IMR-90 (cell line): ENCODE data around the gene PLAAT2. TPM values are rescaled to one million over a fixed set of nuclear protein-coding genes. Genes with fewer than 3 reads are reported as not detected.

Experiments used
- ATAC-seq: fragments of 200-7000 bp; cut with Tn5 transposase; 2 replicates; pipeline ENCODE4 v1.9.1; 2020; ENCODE audit warnings: low read depth, mild to moderate bottlenecking, moderate library complexity
- BruUV-seq: library from RNA; stranded (reverse); fragments of 400-500 nt; replicated peaks from 2 replicates; lab custom pipeline; 2021; lab: Mats Ljungman, UMichigan
- CTCF ChIA-PET: fragments of 300-600 bp; formaldehyde crosslinking; extraction: SDS; loops from one replicate; lab custom pipeline; 2021; ENCODE audit warnings: antibody characterized with exemption; lab: Yijun Ruan, JAX
- POLR2A ChIA-PET: fragments of 300-600 bp; sonication (Branson Sonifier 250); formaldehyde crosslinking; loops from one replicate; lab custom pipeline; 2022; ENCODE audit warnings: antibody characterized with exemption; ENCODE audit not compliant: unreplicated experiment; lab: Charles Lee
- DNase-seq: peaks from one replicate; pipeline ENCODE4 v3.0.0; 2013
- H2AFZ ChIP-seq: replicated peaks from 2 replicates; pipeline ENCODE3; 2013; ENCODE audit warnings: low read length, mild to moderate bottlenecking; ENCODE audit not compliant: poor library complexity
- H2AK5ac ChIP-seq: 2 replicates; pipeline ENCODE4 v1.6.1; 2013; ENCODE audit warnings: low read depth, low read length, inconsistent platforms
- H2AK9ac ChIP-seq: replicated peaks from 2 replicates; pipeline ENCODE3; 2013; ENCODE audit warnings: mild to moderate bottlenecking, low read depth, low read length, moderate library complexity; ENCODE audit not compliant: poor library complexity
- H2BK120ac ChIP-seq: 2 replicates; pipeline ENCODE4 v1.6.1; 2013; ENCODE audit warnings: low read depth, low read length, inconsistent platforms
- H2BK15ac ChIP-seq: 3 replicates; pipeline ENCODE4 v1.6.1; 2013; ENCODE audit warnings: low read depth, low read length, inconsistent platforms
- H2BK20ac ChIP-seq: 2 replicates; pipeline ENCODE4 v1.6.1; 2013; ENCODE audit warnings: low read depth, mild to moderate bottlenecking, inconsistent platforms, low read length, moderate library complexity
- H2BK5ac ChIP-seq: 2 replicates; pipeline ENCODE4 v1.6.1; 2013; ENCODE audit warnings: mild to moderate bottlenecking, low read depth, low read length, inconsistent platforms; ENCODE audit not compliant: poor library complexity, severe bottlenecking
- H3K14ac ChIP-seq: replicated peaks from 2 replicates; pipeline ENCODE4 v1.6.1; 2013; ENCODE audit warnings: low read depth, low read length, inconsistent platforms
- H3K18ac ChIP-seq: 2 replicates; pipeline ENCODE4 v1.6.1; 2013; ENCODE audit warnings: low read depth, low read length, control low read depth
- H3K23ac ChIP-seq: 2 replicates; pipeline ENCODE4 v1.6.1; 2013; ENCODE audit warnings: low read depth, low read length, inconsistent platforms
- H3K27ac ChIP-seq: 2 replicates; pipeline ENCODE4 v1.5.1; 2013; ENCODE audit warnings: mild to moderate bottlenecking, control low read depth, low read length; ENCODE audit not compliant: insufficient read depth
- H3K27me3 ChIP-seq: 2 replicates; pipeline ENCODE4 v1.6.1; 2013; ENCODE audit warnings: low read length; ENCODE audit not compliant: control insufficient read depth, insufficient read depth
- H3K36me3 ChIP-seq: 2 replicates; pipeline ENCODE4 v1.6.1; 2013; ENCODE audit warnings: low read length, mixed read lengths; ENCODE audit not compliant: control insufficient read depth, insufficient read depth
- H3K4ac ChIP-seq: 2 replicates; pipeline ENCODE4 v1.6.1; 2013; ENCODE audit warnings: low read depth, low read length, inconsistent platforms
- H3K4me1 ChIP-seq: 2 replicates; pipeline ENCODE4 v1.6.1; 2013; ENCODE audit warnings: low read length, mixed read lengths; ENCODE audit not compliant: control insufficient read depth, insufficient read depth
- H3K4me2 ChIP-seq: 2 replicates; pipeline ENCODE4 v1.6.1; 2013; ENCODE audit warnings: low read depth, mild to moderate bottlenecking, control low read depth, low read length, moderate library complexity
- H3K4me3 ChIP-seq: 2 replicates; pipeline ENCODE4 v1.5.1; 2013; ENCODE audit warnings: low read depth, mild to moderate bottlenecking, control low read depth, low read length, moderate library complexity; ENCODE audit not compliant: insufficient read depth
- H3K56ac ChIP-seq: 2 replicates; pipeline ENCODE4 v1.6.1; 2013; ENCODE audit warnings: low read length, inconsistent platforms; ENCODE audit not compliant: insufficient read depth; ENCODE audit errors: extremely low read depth
- H3K79me1 ChIP-seq, 2 experiments: 2 replicates each; pipeline ENCODE4 v1.6.1; 2013; ENCODE audit warnings: low read length in 2 of 2, inconsistent platforms in 1 of 2, low read depth in 1 of 2
- H3K9ac ChIP-seq: 2 replicates; pipeline ENCODE4 v1.6.1; 2013; ENCODE audit warnings: low read depth, low read length, control low read depth
- H3K9me1 ChIP-seq: 2 replicates; pipeline ENCODE4 v1.6.1; 2013; ENCODE audit warnings: low read length, inconsistent platforms; ENCODE audit not compliant: insufficient read depth
- H3K9me3 ChIP-seq: 2 replicates; pipeline ENCODE4 v1.6.1; 2013; ENCODE audit warnings: low read length; ENCODE audit not compliant: control insufficient read depth, insufficient read depth
- H4K20me1 ChIP-seq: 2 replicates; pipeline ENCODE4 v1.6.1; 2013; ENCODE audit warnings: low read length, inconsistent platforms; ENCODE audit not compliant: insufficient read depth
- H4K5ac ChIP-seq: 2 replicates; pipeline ENCODE4 v1.6.1; 2013; ENCODE audit warnings: mild to moderate bottlenecking, low read depth, low read length, control low read depth
- H4K8ac ChIP-seq, 2 experiments: 2 replicates each; pipeline ENCODE4 v1.6.1; 2013; ENCODE audit warnings: low read depth in 2 of 2, low read length in 2 of 2, control low read depth in 1 of 2, inconsistent platforms in 1 of 2
- H4K91ac ChIP-seq: 2 replicates; pipeline ENCODE4 v1.6.1; 2013; ENCODE audit warnings: low read depth, low read length, inconsistent platforms; ENCODE audit not compliant: insufficient read depth
- BHLHE40 ChIP-seq: fragments of 150-350 bp; IDR thresholded peaks from 2 replicates; pipeline ENCODE4 v1.6.1; 2016; ENCODE audit warnings: mild to moderate bottlenecking, low read depth, low read length
- CEBPB ChIP-seq: IDR thresholded peaks from 2 replicates; pipeline ENCODE4 v1.6.1; 2012; ENCODE audit warnings: low read depth, low read length, improper control_type of control experiment
- CHD1 ChIP-seq: IDR thresholded peaks from 2 replicates; pipeline ENCODE4 v1.6.1; 2012; ENCODE audit warnings: low read depth, low read length, improper control_type of control experiment
- CTCF ChIP-seq: conservative IDR thresholded peaks from 2 replicates; pipeline ENCODE4 v1.5.1; 2012; ENCODE audit warnings: mild to moderate bottlenecking, low read depth, low read length, improper control_type of control experiment
- ELK1 ChIP-seq: fragments of 150-350 bp; IDR thresholded peaks from 2 replicates; pipeline ENCODE4 v1.6.1; 2016; ENCODE audit warnings: low read depth, mild to moderate bottlenecking, low read length, moderate library complexity, borderline replicate concordance
- FOS ChIP-seq: fragments of 150-350 bp; IDR thresholded peaks from 2 replicates; pipeline ENCODE4 v1.6.1; 2016; ENCODE audit warnings: low read depth, low read length
- MAFK ChIP-seq: IDR thresholded peaks from 2 replicates; pipeline ENCODE4 v1.6.1; 2012; ENCODE audit warnings: low read depth, low read length, improper control_type of control experiment
- MAZ ChIP-seq: IDR thresholded peaks from 2 replicates; pipeline ENCODE4 v1.6.1; 2012; ENCODE audit warnings: low read depth, mild to moderate bottlenecking, low read length, improper control_type of control experiment, moderate library complexity, borderline replicate concordance
- MXI1 ChIP-seq: IDR thresholded peaks from 2 replicates; pipeline ENCODE4 v1.6.1; 2012; ENCODE audit warnings: low read depth, mild to moderate bottlenecking, low read length, moderate library complexity, borderline replicate concordance
- NFE2L2 ChIP-seq: fragments of 150-350 bp; IDR thresholded peaks from 2 replicates; pipeline ENCODE4 v1.6.1; 2016; ENCODE audit warnings: low read depth, mild to moderate bottlenecking, low read length
- POLR2A ChIP-seq: IDR thresholded peaks from 2 replicates; pipeline ENCODE4 v1.6.1; 2012; ENCODE audit warnings: mild to moderate bottlenecking, low read depth, low read length
- RAD21 ChIP-seq: IDR thresholded peaks from 2 replicates; pipeline ENCODE4 v1.6.1; 2012; ENCODE audit warnings: low read length, improper control_type of control experiment
- RCOR1 ChIP-seq: IDR thresholded peaks from 2 replicates; pipeline ENCODE4 v1.6.1; 2012; ENCODE audit warnings: mild to moderate bottlenecking, low read length, improper control_type of control experiment; ENCODE audit not compliant: insufficient replicate concordance
- RFX5 ChIP-seq: IDR thresholded peaks from 2 replicates; pipeline ENCODE4 v1.8.0; 2012; ENCODE audit warnings: low read depth, mild to moderate bottlenecking, low read length, moderate library complexity
- SMC3 ChIP-seq: fragments of 150-350 bp; IDR thresholded peaks from 2 replicates; pipeline ENCODE4 v1.6.1; 2016; ENCODE audit warnings: low read depth, mild to moderate bottlenecking, antibody characterized with exemption, low read length, moderate library complexity
- USF2 ChIP-seq: fragments of 150-350 bp; IDR thresholded peaks from 2 replicates; pipeline ENCODE4 v1.6.1; 2017; ENCODE audit warnings: mild to moderate bottlenecking, antibody characterized with exemption, low read length, low read depth
- WGBS, 2 experiments: methylation state at CpG; one replicate each; pipeline versions ENCODE4 v1.1.5 to v1.1.7; 2013; ENCODE audit warnings: missing lambda C conversion rate in 2 of 2; ENCODE audit not compliant: insufficient read length in 1 of 2; ENCODE audit errors: extremely low coverage in 2 of 2; 5-methylcytosine and 5-hydroxymethylcytosine counted together
- dilution Hi-C: fragments of 300-500 bp; cut with HindIII; formaldehyde crosslinking; loops from one replicate; pipeline ENCODE4 v1.14.3; 2018; ENCODE audit warnings: low sequenced_read_pairs; ENCODE audit not compliant: unreplicated experiment
- in situ Hi-C: fragments of 300-500 bp; cut with MboI; formaldehyde crosslinking; loops from 3 replicates; pipeline ENCODE4 v1.14.3; 2019; ENCODE audit warnings: low sequenced_read_pairs, inconsistent platforms, mixed read lengths
- intact Hi-C: fragments of 100-400 bp; cut with micrococcal nuclease; formaldehyde crosslinking; loops from 2 replicates; pipeline ENCODE4 v1.10.0; 2022
- polyA plus RNA-seq, 3 experiments: library from polyadenylated mRNA; depleted of rRNA; stranded (reverse); fragments of >200 nt; gene quantifications; 2 replicates each; pipeline ENCODE4 v1.2.3, GENCODE V29; 2012; ENCODE audit warnings: low replicate concordance in 1 of 3
- total RNA-seq: library from RNA; depleted of rRNA; stranded (reverse); fragments of >200 nt; gene quantifications from 2 replicates; pipeline ENCODE4 v1.2.3, GENCODE V29; 2012

PLAAT2 gene
- total and polyA plus RNA-seq, 2 of the 4 experiments (the other 2 are of a cell fraction) = not detected

- Histone ChIP-seq H3K36me3 (no peaks in the 10 kb centered on the region), H4K8ac (no peak overlapping the region), H2AK5ac (no peak overlapping the region), H3K4me3 (no peak overlapping the region), H3K27me3 (peaks cover 5% of the 10 kb centered on the region), H2AFZ (no peak overlapping the region), H4K5ac (no peak overlapping the region), H3K9ac (no peak overlapping the region), H3K4me2 (no peak overlapping the region), H3K56ac (no peak overlapping the region), H2BK120ac (no peak overlapping the region), H3K18ac (no peak overlapping the region), H3K27ac (no peak overlapping the region), H2AK9ac (no peak overlapping the region), H2BK20ac (no peak overlapping the region), H3K79me1 (no peaks in the 10 kb centered on the region), H3K9me3 (no peaks in the 10 kb centered on the region), H3K14ac (no peak overlapping the region), H3K4ac (no peak overlapping the region), H4K20me1 (no peaks in the 10 kb centered on the region), H2BK5ac (no peak overlapping the region), H3K23ac (no peak overlapping the region), H2BK15ac (no peak overlapping the region), H3K4me1 (no peaks in the 10 kb centered on the region), H3K9me1 (no peaks in the 10 kb centered on the region), H4K91ac (no peak overlapping the region)
- dilution Hi-C loops (no loop called here), in situ Hi-C loops (no loop called here), intact Hi-C loops (no loop called here)
- DNase-seq = no peak
- CTCF ChIA-PET = interaction anchor here (0.6 kb wide), 1 partner anchor 16 kb away, joined by 3 read pairs; no protein-coding TSS in a partner anchor
- TF ChIP-seq RAD21 (no peak), CTCF (no peak), CHD1 (no peak), SMC3 (no peak), MAZ (no peak), NFE2L2 (no peak), RCOR1 (no peak), USF2 (no peak), RFX5 (no peak), MXI1 (no peak), MAFK (no peak), FOS (no peak), CEBPB (no peak), POLR2A (no peak), BHLHE40 (no peak), ELK1 (no peak)
- BruUV-seq = no TSS peak
- POLR2A ChIA-PET = no interaction called here
- no peak for ATAC-seq
- WGBS, 2 experiments = 67% methylated on average over 1 of the region's 12 CpGs; no CpG with 5 or more reads in 1 of the 2 experiments
Measured at GRCh38 chr11:63508745-63509144, 54.4 kb downstream of the PLAAT2 start.
